ENCODE data around the gene NEK6.

NEK6 gene

DNA sequence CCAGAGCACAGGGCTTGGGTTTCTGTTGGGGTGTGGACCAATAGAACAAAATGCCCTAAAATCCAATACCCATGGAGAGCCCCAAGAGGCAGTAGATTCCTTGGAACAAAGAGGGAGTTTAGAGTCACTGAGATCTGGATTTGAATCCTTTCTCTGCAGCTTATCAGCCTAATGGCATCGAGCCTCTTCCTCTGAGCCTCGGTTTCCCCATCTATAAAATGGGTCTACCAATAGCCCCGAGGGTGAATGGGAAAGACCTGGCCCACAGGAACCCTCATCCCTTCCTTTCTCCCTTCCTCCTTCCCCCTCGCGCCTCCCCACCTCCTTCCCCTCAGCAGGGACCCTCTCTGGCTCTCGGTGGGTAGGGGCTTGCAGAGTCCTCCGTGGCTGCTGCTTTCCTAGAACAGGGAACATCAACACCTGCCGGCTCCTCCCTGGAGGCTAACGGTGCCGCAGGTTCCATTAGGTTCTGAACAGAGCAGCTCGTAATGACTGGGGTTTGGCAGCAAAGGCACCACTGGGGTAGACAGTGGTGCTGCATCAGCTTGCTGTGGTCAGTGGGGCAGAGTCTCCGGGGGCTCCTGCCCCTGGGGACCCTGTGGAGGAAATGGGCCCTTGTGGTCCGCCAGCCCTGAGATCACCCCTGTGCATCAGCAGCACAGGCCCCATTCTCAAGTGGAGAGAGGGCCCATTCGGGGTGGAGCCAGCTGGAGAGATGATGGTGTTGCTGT, 40.3 kb downstream of the NEK6 start:
- Histone ChIP-seq H3K9me3 (ENCODE audit: control insufficient read depth, insufficient read depth, low read length) (no peaks in the 10 kb centered on the region), H3K9ac (ENCODE audit: low read depth, low read length) (no peak overlapping the region), H3K4me1 (ENCODE audit: insufficient read depth, low read length) (peaks cover 41% of the 10 kb centered on the region; the same call in 1 of the 2 replicates), H3K36me3 (ENCODE audit: insufficient read depth, low read length) (peaks cover 7% of the 10 kb centered on the region; the same call in 1 of the 2 replicates)

DNA sequence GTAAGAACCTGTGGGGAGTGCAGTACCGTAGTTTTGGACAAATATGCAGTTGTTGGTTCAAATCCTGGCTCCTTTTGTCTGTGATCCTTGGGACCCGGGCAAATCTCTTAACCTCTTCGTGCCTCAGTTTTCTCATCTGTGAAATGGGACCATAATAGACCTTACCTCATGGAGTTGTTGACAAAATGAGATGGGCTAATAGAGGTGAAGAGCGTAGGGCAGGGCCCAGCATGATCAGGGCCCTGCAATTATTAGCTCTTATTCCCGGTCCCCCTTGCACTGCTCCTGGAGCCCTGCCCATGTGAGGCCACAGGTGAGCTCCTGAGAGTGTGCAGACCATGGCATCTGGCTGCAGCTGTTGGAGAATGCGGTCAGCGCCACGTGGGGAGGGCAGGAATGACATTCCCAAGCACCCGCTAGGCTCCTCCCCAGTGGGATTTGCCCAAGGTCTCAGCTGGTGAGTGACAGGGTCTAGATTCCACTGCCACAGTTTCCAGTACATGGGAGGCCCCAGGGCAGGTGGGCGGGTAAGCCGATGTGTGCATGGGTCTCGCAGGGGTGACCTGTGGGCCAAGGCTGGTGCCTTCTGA, 41.0 kb downstream of the NEK6 start:
- H3K9ac ChIP-seq (ENCODE audit: low read depth, low read length) = no peak overlapping the region
- peaks cover 7% of the 10 kb centered on the region; the same call in 1 of the 2 replicates for H3K36me3 ChIP-seq (ENCODE audit: insufficient read depth, low read length)
- peaks cover 40% of the 10 kb centered on the region; the same call in 1 of the 2 replicates for H3K4me1 ChIP-seq (ENCODE audit: insufficient read depth, low read length)
- H3K9me3 ChIP-seq (ENCODE audit: control insufficient read depth, insufficient read depth, low read length) = no peaks in the 10 kb centered on the region

DNA sequence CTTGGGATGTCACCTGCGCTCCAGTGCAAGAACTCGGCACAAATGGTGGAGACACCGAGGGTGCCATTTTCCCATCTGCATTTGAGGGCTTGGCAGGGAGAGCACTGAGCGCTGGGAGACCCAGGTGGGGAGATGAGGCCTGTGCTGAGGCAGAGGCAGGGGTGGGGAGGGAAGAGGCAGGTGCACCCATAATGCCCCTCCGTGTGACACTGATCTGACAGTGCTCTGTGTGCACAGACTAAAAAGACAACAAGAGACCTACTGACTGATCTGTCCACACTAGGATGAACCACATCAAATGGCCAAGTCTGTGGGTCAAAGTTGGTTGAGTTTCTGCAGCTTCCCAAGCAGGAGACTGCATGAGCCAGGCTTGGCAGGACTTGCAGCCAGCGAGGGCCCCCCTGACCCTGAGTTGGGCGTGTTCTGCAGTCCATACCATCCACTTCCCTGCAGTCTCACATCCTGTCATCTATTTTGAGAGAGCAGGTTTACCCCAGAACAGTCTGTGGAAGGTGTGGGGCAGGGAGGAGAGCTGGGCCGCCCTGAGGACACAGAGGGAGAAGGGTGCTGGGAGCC, 41.9 kb downstream of the NEK6 start:
- peaks cover 40% of the 10 kb centered on the region; the same call in 1 of the 2 replicates for H3K4me1 ChIP-seq (ENCODE audit: insufficient read depth, low read length)
- no peaks in the 10 kb centered on the region for H3K9me3 ChIP-seq (ENCODE audit: control insufficient read depth, insufficient read depth, low read length)
- H3K36me3 ChIP-seq (ENCODE audit: insufficient read depth, low read length) = peaks cover 7% of the 10 kb centered on the region; the same call in 1 of the 2 replicates
- H3K9ac ChIP-seq (ENCODE audit: low read depth, low read length) = no peak overlapping the region

DNA sequence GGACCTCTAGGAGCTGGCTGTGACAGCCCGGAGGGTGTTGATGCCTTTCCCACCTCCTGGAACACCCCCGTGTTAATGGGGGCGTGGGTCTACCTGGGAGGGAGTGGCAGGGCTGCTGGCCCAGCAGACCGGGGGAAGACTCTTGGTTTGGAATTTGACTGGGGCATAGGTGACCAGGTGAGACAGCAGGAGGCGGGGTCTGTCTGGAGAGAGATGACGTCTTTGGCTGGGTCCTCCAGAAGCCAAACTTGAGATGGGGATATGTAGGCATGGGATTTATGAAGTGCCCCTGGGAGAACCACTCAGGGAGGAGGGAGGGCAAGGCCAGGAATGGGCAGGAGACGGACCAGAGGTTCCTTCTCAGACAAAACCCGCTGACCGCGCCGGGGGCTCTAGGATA, 42.6 kb downstream of the NEK6 start:
- Histone ChIP-seq H3K4me1 (ENCODE audit: insufficient read depth, low read length) (peaks cover 39% of the 10 kb centered on the region; the same call in 1 of the 2 replicates), H3K9ac (ENCODE audit: low read depth, low read length) (no peak overlapping the region), H3K9me3 (ENCODE audit: control insufficient read depth, insufficient read depth, low read length) (no peaks in the 10 kb centered on the region), H3K36me3 (ENCODE audit: insufficient read depth, low read length) (peaks cover 7% of the 10 kb centered on the region; the same call in 1 of the 2 replicates)

DNA sequence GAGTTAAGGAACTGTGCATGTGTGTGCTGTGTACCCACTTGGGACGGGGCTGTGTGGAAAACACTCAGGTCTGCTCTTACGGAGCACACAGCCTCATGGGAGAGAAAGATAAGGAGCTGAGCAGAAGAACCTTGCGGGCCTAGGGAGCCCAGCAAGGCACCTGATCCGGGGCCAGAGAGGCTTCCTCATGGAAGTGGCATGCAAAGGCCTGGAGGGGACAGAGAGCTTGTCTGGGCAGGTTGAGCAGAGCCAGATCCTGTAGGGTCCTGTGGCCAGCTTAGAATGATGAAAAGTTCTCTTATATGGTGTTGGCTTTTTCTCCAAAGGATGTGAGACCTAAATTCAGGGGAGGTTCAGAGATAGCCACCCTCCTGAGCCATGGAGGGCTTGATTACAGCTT, 45.2 kb downstream of the NEK6 start:
- Histone ChIP-seq H3K9ac (ENCODE audit: low read depth, low read length) (no peak overlapping the region), H3K36me3 (ENCODE audit: insufficient read depth, low read length) (peaks cover 7% of the 10 kb centered on the region; the same call in 1 of the 2 replicates), H3K4me1 (ENCODE audit: insufficient read depth, low read length) (peaks cover 21% of the 10 kb centered on the region; the same call in 1 of the 2 replicates), H3K9me3 (ENCODE audit: control insufficient read depth, insufficient read depth, low read length) (no peaks in the 10 kb centered on the region)

DNA sequence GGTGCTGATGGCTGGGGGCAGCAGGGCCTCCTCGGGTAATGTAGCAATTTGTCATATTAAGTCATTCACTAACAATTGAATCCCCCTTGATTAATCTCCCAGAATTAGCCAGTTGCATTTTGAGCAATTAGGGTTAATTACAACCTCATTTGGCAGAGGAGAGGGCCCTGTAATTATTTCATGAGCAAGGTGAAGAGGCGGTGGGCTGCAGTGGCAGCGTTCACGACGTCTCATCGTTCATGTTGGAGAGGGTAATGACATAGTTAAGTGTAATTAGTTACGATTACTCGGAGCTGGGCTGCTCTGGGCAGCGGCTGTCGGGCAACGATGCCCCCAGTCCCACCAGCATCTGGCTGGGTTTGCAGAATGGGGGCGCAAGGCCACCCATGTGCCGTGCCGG, 46.0 kb downstream of the NEK6 start:
- Histone ChIP-seq H3K9ac (ENCODE audit: low read depth, low read length) (no peak overlapping the region), H3K4me1 (ENCODE audit: insufficient read depth, low read length) (peaks cover 16% of the 10 kb centered on the region; the same call in 1 of the 2 replicates), H3K36me3 (ENCODE audit: insufficient read depth, low read length) (peaks cover 7% of the 10 kb centered on the region; the same call in 1 of the 2 replicates), H3K9me3 (ENCODE audit: control insufficient read depth, insufficient read depth, low read length) (no peaks in the 10 kb centered on the region)

DNA sequence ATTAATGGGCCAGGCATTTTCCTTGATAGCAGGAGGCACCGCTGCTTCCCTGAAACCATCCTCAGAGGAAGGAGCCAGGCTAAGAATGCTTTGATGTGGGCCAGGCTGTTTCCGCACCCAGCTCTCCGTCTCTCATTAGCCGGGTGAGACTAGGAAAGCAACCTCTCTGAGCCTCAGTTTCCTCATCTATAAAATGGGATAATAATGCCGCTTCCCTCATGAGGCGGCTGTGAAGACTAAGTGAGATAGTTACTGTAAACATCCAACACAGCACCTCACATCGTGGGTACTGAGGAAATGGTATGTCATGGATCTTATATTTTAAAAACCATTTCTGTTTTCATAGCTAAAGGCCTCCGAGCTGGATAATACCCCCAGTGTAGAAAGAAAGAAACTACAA, 46.5 kb downstream of the NEK6 start:
- peaks cover 7% of the 10 kb centered on the region; the same call in 1 of the 2 replicates for H3K36me3 ChIP-seq (ENCODE audit: insufficient read depth, low read length)
- peaks cover 16% of the 10 kb centered on the region; the same call in 1 of the 2 replicates for H3K4me1 ChIP-seq (ENCODE audit: insufficient read depth, low read length)
- no peak overlapping the region for H3K9ac ChIP-seq (ENCODE audit: low read depth, low read length)
- H3K9me3 ChIP-seq (ENCODE audit: control insufficient read depth, insufficient read depth, low read length) = no peaks in the 10 kb centered on the region

DNA sequence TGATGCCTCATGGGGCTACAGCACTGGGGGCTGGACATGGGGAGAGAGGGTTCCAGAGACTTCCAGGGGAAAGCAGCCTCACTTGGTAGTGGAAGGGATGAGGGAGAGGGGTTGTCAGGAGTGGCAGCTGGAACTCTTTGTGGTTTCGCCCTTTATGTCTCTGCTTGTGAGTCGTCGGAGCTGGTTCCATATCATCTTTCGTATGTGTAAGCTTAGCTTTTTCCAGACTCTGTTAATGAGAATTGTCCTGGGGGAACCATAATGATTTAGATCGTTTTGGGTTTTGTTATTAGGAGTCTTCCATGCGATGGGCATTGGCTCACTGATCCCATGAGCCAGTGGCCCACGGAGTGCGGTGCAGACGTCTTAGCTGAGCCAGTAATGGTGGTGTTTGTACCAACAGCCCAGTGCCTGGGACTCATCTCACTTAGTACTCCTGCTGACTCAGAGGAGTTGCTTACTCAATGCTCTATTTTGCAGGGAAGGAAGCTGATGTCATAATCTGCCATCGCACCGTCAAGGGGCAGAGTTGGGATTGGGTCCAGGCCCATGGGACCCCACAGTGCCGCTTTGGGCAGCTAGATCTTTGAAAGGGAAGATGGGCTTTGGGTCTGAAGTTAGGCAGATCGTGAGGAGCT, 48.5 kb downstream of the NEK6 start:
- H3K36me3 ChIP-seq (ENCODE audit: insufficient read depth, low read length) = peaks cover 7% of the 10 kb centered on the region; the same call in 1 of the 2 replicates
- no peaks in the 10 kb centered on the region for H3K9me3 ChIP-seq (ENCODE audit: control insufficient read depth, insufficient read depth, low read length)
- H3K9ac ChIP-seq (ENCODE audit: low read depth, low read length) = no peak overlapping the region
- peaks cover 20% of the 10 kb centered on the region for H3K4me1 ChIP-seq (ENCODE audit: insufficient read depth, low read length)

DNA sequence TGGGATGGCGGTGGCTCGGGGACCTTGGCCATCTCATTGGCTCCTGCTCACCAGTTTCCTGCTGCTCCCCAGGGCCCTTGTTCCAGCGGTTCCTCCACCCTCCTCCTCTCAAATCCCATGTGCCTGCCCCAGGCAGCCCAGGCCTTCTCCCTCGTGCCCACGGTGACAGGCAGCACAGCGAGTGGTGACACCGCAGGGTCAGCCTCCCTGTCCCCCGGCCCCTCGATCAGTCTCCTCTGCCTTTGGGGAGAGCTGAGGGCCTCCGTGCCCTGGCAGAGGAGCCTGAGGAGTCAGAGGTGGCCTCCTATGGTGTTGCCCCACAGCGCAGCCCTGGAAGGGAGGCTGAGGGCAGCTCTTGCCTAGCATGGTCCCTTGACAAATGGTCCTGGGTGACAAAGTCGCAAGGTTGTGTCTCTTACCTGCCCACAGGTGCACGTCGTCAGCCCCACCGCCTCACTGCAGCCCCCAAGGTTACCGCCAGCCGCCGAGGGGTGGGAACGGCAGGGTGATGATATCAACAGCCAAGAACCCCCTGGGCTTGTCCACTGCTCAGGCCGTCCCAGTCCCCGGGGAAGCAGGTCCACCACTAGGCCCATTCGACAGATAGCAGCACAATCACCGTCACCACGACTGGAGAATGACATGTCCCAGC, 49.8 kb downstream of the NEK6 start:
- Histone ChIP-seq H3K9ac (ENCODE audit: low read depth, low read length) (no peak overlapping the region), H3K4me1 (ENCODE audit: insufficient read depth, low read length) (peaks cover 20% of the 10 kb centered on the region), H3K36me3 (ENCODE audit: insufficient read depth, low read length) (no peaks in the 10 kb centered on the region; the same call in 1 of the 2 replicates), H3K9me3 (ENCODE audit: control insufficient read depth, insufficient read depth, low read length) (no peaks in the 10 kb centered on the region)

DNA sequence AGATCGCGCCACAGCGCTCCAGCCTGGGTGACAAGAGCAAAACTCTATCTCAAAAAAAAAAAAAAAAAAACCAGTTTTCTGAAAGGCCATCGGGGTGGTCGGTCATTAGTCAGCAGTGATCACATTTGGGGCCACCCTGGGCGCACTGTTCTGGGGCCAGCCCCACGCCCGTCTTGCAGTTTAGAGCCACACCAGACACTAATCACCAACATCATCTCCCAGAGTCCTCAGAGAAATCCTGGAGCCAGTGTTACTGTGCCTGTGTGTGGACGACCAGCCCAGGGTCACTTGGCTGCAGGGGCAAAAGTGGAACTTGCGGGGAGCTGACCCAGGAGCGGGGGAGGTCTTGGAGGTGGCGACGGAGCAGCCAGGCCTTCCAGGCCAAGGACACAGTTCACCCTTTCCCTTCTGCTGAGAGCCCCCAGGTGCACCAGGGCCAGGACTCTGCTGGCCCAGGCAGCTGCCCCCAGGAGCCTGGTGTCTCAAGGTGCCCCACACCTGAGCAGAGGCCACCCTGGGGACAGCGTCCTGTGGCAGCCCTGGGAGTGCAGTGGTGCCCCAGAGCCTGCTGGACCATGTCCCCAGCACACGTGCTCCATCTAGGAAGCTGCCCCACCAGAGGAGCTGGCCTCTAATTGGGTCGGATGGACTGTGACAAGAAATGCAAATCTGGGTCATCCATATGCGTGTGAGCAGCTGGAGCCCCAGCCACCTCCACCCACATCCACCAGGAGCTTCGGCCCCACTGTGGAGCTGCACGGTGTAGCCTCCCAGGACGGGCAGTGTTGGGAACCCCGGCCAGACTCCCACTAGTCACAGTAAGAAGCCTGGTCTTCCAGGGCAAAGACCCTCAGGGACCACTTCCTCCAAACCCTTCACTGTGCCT, 51.1 kb downstream of the NEK6 start:
- H3K36me3 ChIP-seq (ENCODE audit: insufficient read depth, low read length) = peaks cover 2% of the 10 kb centered on the region; the same call in 1 of the 2 replicates

DNA sequence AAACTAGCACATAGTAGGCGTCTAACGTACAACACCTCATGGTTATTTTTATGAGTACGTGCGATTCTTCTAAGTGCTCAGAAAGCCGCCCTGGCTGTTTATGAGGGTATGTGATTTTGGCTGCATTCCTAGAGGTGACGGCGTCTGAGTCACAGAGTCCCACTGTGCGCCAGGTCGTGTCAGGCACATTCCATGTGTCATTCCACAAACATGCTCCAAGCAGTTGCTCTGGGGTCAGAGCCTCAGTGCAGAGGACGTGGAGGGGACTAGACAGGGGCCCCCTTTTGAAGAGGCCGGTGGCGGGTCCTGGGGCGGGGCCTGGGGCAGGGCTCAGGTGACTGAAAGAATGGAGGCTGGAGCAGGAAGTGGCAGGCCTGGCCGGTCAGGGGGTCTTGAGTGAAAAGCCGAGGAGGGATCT, 51.9 kb downstream of the NEK6 start:
- peaks cover 4% of the 10 kb centered on the region; the same call in 1 of the 2 replicates for H3K36me3 ChIP-seq (ENCODE audit: insufficient read depth, low read length)
- peaks cover 20% of the 10 kb centered on the region for H3K4me1 ChIP-seq (ENCODE audit: insufficient read depth, low read length)
- no peaks in the 10 kb centered on the region for H3K9me3 ChIP-seq (ENCODE audit: control insufficient read depth, insufficient read depth, low read length)
- no peak overlapping the region for H3K9ac ChIP-seq (ENCODE audit: low read depth, low read length)

More for the DNA sequence above, 51.1 kb downstream of the NEK6 start:
- H3K4me1 ChIP-seq (ENCODE audit: insufficient read depth, low read length) = peaks cover 20% of the 10 kb centered on the region
- H3K9ac ChIP-seq (ENCODE audit: low read depth, low read length) = no peak overlapping the region
- no peaks in the 10 kb centered on the region for H3K9me3 ChIP-seq (ENCODE audit: control insufficient read depth, insufficient read depth, low read length)

DNA sequence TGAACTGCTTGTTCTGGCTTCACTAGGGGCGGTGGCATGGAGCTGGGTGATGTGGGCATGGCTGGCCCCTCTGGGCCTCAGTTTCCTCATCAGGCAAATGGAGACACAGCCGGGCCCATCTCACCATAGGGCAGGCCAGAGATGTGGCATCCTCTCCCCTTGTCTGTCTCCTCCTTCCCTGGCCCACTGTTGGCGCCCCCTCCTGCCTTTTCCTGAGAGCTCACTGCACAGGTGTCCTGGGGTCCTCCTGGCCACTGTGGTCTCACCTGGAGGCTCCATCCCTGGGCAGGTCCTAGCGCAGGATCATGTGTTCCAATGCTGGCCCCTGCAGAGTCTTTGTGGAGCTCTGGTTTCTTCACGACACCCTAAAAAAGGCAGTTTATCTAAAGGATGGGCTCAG, 53.5 kb downstream of the NEK6 start:
- peaks cover 7% of the 10 kb centered on the region; the same call in 1 of the 2 replicates for H3K36me3 ChIP-seq (ENCODE audit: insufficient read depth, low read length)
- H3K9ac ChIP-seq (ENCODE audit: low read depth, low read length) = no peak overlapping the region
- H3K4me1 ChIP-seq (ENCODE audit: insufficient read depth, low read length) = peaks cover 20% of the 10 kb centered on the region
- H3K9me3 ChIP-seq (ENCODE audit: control insufficient read depth, insufficient read depth, low read length) = no peaks in the 10 kb centered on the region

All from ES-I3 (cell line).